ENCODE data around the gene MYOG. TPM values are rescaled to one million over a fixed set of nuclear protein-coding genes. Genes with fewer than 3 reads are reported as not detected.

Gene MYOG
- total RNA-seq, 4 donors from 2014 or later = not detected

DNA sequence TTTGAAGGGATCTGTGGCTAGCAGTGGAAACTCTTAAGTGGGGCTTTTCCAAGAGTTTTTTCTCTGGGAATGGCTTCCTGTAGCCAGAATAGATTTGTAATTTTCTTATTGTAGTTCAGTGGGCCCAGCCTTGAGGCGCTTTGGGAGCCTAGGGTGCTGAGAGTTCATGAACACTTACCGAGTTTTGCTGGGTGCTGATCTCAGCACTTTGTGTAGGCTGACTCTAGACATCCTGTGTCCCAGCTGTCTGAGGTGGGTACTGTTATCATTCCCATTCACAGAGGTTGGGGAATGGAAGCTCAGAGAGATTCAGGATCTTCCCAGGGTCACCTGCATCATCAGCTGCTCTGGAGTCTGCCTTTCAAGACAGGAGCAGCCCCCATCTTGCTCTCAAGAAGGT, 52.5 kb downstream of the MYOG start:
- Histone ChIP-seq H3K36me3 (no peaks in the 10 kb centered on the region), H3K27me3 (no peaks in the 10 kb centered on the region), H3K4me1 (peaks cover 9 to 38% (median 17%) of the 10 kb centered on the region in 4 donors), H3K27ac (replicated peaks in 1 of 4) (no peak overlapping the region), H3K9me3 (no peaks in the 10 kb centered on the region), H3K4me3 (no peak overlapping the region)
- no peak for DNase-seq (ENCODE audit: extremely low spot score)
- TF ChIP-seq POLR2AphosphoS5 (IDR thresholded peaks at IDR 0.05) (no peak), EP300 (IDR thresholded peaks at IDR 0.05) (no peak), POLR2A (IDR thresholded peaks at IDR 0.05; ENCODE audit: low read depth) (no peak)
- TF ChIP-seq, protein P1, sequence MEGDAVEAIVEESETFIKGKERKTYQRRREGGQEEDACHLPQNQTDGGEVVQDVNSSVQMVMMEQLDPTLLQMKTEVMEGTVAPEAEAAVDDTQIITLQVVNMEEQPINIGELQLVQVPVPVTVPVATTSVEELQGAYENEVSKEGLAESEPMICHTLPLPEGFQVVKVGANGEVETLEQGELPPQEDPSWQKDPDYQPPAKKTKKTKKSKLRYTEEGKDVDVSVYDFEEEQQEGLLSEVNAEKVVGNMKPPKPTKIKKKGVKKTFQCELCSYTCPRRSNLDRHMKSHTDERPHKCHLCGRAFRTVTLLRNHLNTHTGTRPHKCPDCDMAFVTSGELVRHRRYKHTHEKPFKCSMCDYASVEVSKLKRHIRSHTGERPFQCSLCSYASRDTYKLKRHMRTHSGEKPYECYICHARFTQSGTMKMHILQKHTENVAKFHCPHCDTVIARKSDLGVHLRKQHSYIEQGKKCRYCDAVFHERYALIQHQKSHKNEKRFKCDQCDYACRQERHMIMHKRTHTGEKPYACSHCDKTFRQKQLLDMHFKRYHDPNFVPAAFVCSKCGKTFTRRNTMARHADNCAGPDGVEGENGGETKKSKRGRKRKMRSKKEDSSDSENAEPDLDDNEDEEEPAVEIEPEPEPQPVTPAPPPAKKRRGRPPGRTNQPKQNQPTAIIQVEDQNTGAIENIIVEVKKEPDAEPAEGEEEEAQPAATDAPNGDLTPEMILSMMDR (IDR thresholded peaks at IDR 0.05) = no peak
- intact Hi-C loops (cut with DNase I) = no loop called here
- WGBS = 86% methylated on average over 2 of the region's 2 CpGs

Other genes starting within 250 kb of the MYOG start
- gene RABIF, start 196.9 kb downstream of the MYOG start, total RNA-seq = 1 to 10 TPM; 4.5 to 8.3 (median 6.9) TPM
- gene KLHL12, start 158.8 kb downstream of the MYOG start, total RNA-seq = 10 to 100 TPM; 16.7 to 22.4 (median 19.3) TPM
- gene ADIPOR1, start 127.7 kb downstream of the MYOG start, total RNA-seq = 10 to 100 TPM; 53.6 to 93.4 (median 70.0) TPM
- gene CYB5R1, start 118.8 kb downstream of the MYOG start, total RNA-seq = 10 to 100 TPM; 28.2 to 51.2 (median 48.5) TPM
- gene TMEM183A, start 78.6 kb downstream of the MYOG start, total RNA-seq = 10 to 100 TPM; 69.0 to 93.9 (median 87.6) TPM
- 1 to 10 TPM in 2 of 4 donors, under 1 TPM in 2; 0.42 to 1.6 (median 1.1) TPM for gene PPFIA4, start 59.5 kb downstream of the MYOG start, total RNA-seq
- 1 to 10 TPM in 2 of 4 donors, under 1 TPM in 2; 0.34 to 1.7 (median 0.80) TPM for gene ADORA1, start 41.7 kb upstream of the MYOG start, total RNA-seq
- gene MYBPH, start 89.8 kb upstream of the MYOG start, total RNA-seq = not detected
- 1 to 10 TPM in 3 of 4 donors, not detected in 1; 1.3 to 2.1 (median 1.7) TPM for gene CHI3L1, start 100.7 kb upstream of the MYOG start, total RNA-seq
- under 1 TPM in 3 of 4 donors, not detected in 1; 0.11 to 0.26 (median 0.17) TPM for gene CHIT1, start 143.7 kb upstream of the MYOG start, total RNA-seq
- gene BTG2, start 219.5 kb upstream of the MYOG start, total RNA-seq = 100 to 1,000 TPM in 3 of 4 donors, 10 to 100 TPM in 1; 67.7 to 656 (median 159) TPM

Measured in esophagus muscularis mucosa (tissue), 4 donors.